ENCODE data around the gene FAM174B.

- TF ChIP-seq CTCF (conservative IDR thresholded peaks at IDR 0.05; ENCODE audit: low read length) (no peak), EZH2phosphoT487 (IDR thresholded peaks at IDR 0.05; ENCODE audit: borderline replicate concordance) (no peak)
These were observed 19.9 kb upstream of the FAM174B start for GRCh38 chr15:92675485-92675884.
